Cardiac muscle cell (in vitro differentiated cells and primary cell): ENCODE results near the gene ZNF106. TPM values are rescaled to one million over a fixed set of nuclear protein-coding genes. Genes with fewer than 3 reads are reported as not detected.

Experiments
- DNase-seq, 2 donors: peaks; one replicate each; pipeline versions ENCODE4 v3.0.0 to v3.0.0-alpha.2; 2010 to 2017; ENCODE audit warnings: low read depth in 1 of 2, low spot score in 1 of 2
- H3K27ac ChIP-seq: fragments of 200-600 bp; sonication (generic); 2 replicates; pipeline ENCODE4 v1.5.1; 2016
- H3K27me3 ChIP-seq: fragments of 200-600 bp; sonication (generic); 2 replicates; pipeline ENCODE4 v1.6.0; 2016; ENCODE audit warnings: control low read depth
- H3K36me3 ChIP-seq: fragments of 200-600 bp; sonication (generic); 2 replicates; pipeline ENCODE4 v1.5.1; 2016; ENCODE audit warnings: control low read depth
- H3K4me1 ChIP-seq: fragments of 200-600 bp; sonication (generic); 2 replicates; pipeline ENCODE4 v1.8.1; 2017; ENCODE audit warnings: low read depth, mild to moderate bottlenecking, mixed run types
- H3K4me3 ChIP-seq: fragments of 200-600 bp; sonication (generic); 2 replicates; pipeline ENCODE4 v1.5.1; 2016; ENCODE audit warnings: mild to moderate bottlenecking
- H3K9me3 ChIP-seq: fragments of 200-600 bp; sonication (generic); 2 replicates; pipeline ENCODE4 v1.5.1; 2017; ENCODE audit warnings: low read depth, mild to moderate bottlenecking, control low read depth
- CTCF ChIP-seq: IDR thresholded peaks from 2 replicates; pipeline ENCODE4 v1.5.1; 2012; ENCODE audit warnings: low read depth, mild to moderate bottlenecking, low read length
- polyA plus RNA-seq: library from polyadenylated mRNA; unstranded; fragments of >200 nt; fragmentation: Nextera tagmentation; extraction: Ambion mirVana; gene quantifications from 2 replicates; pipeline ENCODE4 v1.2.1, GENCODE V29; 2016
- total RNA-seq: library from RNA; depleted of rRNA; stranded (reverse); fragments of >200 nt; gene quantifications from 2 replicates; pipeline ENCODE4 v1.2.3, GENCODE V29; 2016

ZNF106 gene
- total and polyA plus RNA-seq, 2 experiments from 2014 or later = 29.5 to 32.3 TPM

GRCh38 chr15:42421376-42421775 is 69.6 kb downstream of the ZNF106 start:
- no peaks in the 10 kb centered on the region for H3K4me1 ChIP-seq
- no peak for DNase-seq
- peaks cover 54% of the 10 kb centered on the region for H3K36me3 ChIP-seq
- no peak overlapping the region for H3K27ac ChIP-seq
- no peak for TF ChIP-seq CTCF
- H3K27me3 ChIP-seq = no peaks in the 10 kb centered on the region
- no peak overlapping the region for H3K4me3 ChIP-seq
- H3K9me3 ChIP-seq = no peaks in the 10 kb centered on the region

GRCh38 chr15:42419369-42419768 is 71.6 kb downstream of the ZNF106 start:
- TF ChIP-seq CTCF = no peak
- no peaks in the 10 kb centered on the region for H3K4me1 ChIP-seq
- no peak for DNase-seq
- H3K9me3 ChIP-seq = no peaks in the 10 kb centered on the region
- H3K36me3 ChIP-seq = peaks cover 53% of the 10 kb centered on the region
- no peak overlapping the region for H3K4me3 ChIP-seq
- H3K27me3 ChIP-seq = no peaks in the 10 kb centered on the region
- no peak overlapping the region for H3K27ac ChIP-seq

GRCh38 chr15:42413920-42414319 is 77.0 kb downstream of the ZNF106 start:
- TF ChIP-seq CTCF = no peak
- H3K4me3 ChIP-seq = no peak overlapping the region
- no peak for DNase-seq
- no peaks in the 10 kb centered on the region for H3K27me3 ChIP-seq
- H3K4me1 ChIP-seq = peaks cover 3% of the 10 kb centered on the region
- peaks cover 13% of the 10 kb centered on the region for H3K36me3 ChIP-seq
- H3K27ac ChIP-seq = peak overlapping the region; percentile 81
- no peaks in the 10 kb centered on the region for H3K9me3 ChIP-seq

GRCh38 chr15:42411884-42412283 is 79.1 kb downstream of the ZNF106 start:
- H3K9me3 ChIP-seq = no peaks in the 10 kb centered on the region
- H3K27me3 ChIP-seq = no peaks in the 10 kb centered on the region
- H3K4me1 ChIP-seq = peaks cover 3% of the 10 kb centered on the region
- peaks cover 9% of the 10 kb centered on the region for H3K36me3 ChIP-seq
- no peak for TF ChIP-seq CTCF
- no peak overlapping the region for H3K4me3 ChIP-seq
- H3K27ac ChIP-seq = no peak overlapping the region
- DNase-seq = no peak

DNA sequence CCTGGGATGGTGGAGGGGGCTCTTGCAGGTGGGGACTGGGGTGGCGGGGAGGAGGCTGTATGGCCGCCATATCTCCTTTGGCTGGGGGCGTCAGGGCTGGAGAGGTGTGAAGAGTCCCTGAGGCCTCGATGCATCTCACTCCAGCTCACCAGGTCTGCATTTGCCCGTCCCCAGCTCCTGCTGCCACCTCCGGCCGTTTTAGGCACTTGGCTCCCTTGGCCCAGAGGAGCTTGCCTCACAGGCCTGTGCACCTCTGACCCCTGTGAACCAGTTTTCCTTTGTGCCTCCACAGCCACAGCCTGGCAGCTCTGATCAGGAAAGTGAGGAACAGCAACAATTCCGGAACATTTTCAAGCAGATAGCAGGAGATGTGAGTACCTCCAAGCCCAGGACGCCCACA is 81.9 kb downstream of the ZNF106 start:
- no peak overlapping the region for H3K4me3 ChIP-seq
- no peak for DNase-seq
- no peak overlapping the region for H3K27ac ChIP-seq
- no peak for TF ChIP-seq CTCF
- H3K4me1 ChIP-seq = peaks cover 2% of the 10 kb centered on the region
- no peaks in the 10 kb centered on the region for H3K9me3 ChIP-seq
- no peaks in the 10 kb centered on the region for H3K27me3 ChIP-seq
- peaks cover 2% of the 10 kb centered on the region for H3K36me3 ChIP-seq

GRCh38 chr15:42408178-42408577 is 82.8 kb downstream of the ZNF106 start:
- H3K9me3 ChIP-seq = no peaks in the 10 kb centered on the region
- H3K27ac ChIP-seq = no peak overlapping the region
- no peaks in the 10 kb centered on the region for H3K27me3 ChIP-seq
- H3K36me3 ChIP-seq = peaks cover 6% of the 10 kb centered on the region
- DNase-seq = no peak
- TF ChIP-seq CTCF = no peak
- no peaks in the 10 kb centered on the region for H3K4me1 ChIP-seq
- H3K4me3 ChIP-seq = no peak overlapping the region
